OCI-LY7 (cell line): ENCODE measurements around the gene SPINDOC.

ENCODE experiments used
- CTCF ChIP-seq: fragments of 200-600 bp; sonication (generic); conservative IDR thresholded peaks from 2 replicates; pipeline ENCODE4 v1.5.1; 2014; ENCODE audit warnings: mild to moderate bottlenecking, antibody characterized with exemption, low read length, moderate library complexity, mixed read lengths
- EZH2phosphoT487 ChIP-seq: fragments of 200-600 bp; sonication (generic); IDR thresholded peaks from 2 replicates; pipeline ENCODE4 v1.6.1; 2018; ENCODE audit warnings: low read depth, borderline replicate concordance, mild to moderate bottlenecking, mixed run types, antibody characterized with exemption, low read length, moderate library complexity, mixed read lengths

- TF ChIP-seq CTCF (no peak), EZH2phosphoT487 (no peak)
Observed at GRCh38 chr11:63816166-63816565, 2.9 kb downstream of the SPINDOC start.
